HS-27A (cell line): ENCODE measurements around the gene PAPOLB.

Experiments
- DNase-seq: peaks from one replicate; pipeline ENCODE4 v3.0.0-alpha.2; 2012; ENCODE audit warnings: low read depth, missing footprints

The PAPOLB gene

DNA sequence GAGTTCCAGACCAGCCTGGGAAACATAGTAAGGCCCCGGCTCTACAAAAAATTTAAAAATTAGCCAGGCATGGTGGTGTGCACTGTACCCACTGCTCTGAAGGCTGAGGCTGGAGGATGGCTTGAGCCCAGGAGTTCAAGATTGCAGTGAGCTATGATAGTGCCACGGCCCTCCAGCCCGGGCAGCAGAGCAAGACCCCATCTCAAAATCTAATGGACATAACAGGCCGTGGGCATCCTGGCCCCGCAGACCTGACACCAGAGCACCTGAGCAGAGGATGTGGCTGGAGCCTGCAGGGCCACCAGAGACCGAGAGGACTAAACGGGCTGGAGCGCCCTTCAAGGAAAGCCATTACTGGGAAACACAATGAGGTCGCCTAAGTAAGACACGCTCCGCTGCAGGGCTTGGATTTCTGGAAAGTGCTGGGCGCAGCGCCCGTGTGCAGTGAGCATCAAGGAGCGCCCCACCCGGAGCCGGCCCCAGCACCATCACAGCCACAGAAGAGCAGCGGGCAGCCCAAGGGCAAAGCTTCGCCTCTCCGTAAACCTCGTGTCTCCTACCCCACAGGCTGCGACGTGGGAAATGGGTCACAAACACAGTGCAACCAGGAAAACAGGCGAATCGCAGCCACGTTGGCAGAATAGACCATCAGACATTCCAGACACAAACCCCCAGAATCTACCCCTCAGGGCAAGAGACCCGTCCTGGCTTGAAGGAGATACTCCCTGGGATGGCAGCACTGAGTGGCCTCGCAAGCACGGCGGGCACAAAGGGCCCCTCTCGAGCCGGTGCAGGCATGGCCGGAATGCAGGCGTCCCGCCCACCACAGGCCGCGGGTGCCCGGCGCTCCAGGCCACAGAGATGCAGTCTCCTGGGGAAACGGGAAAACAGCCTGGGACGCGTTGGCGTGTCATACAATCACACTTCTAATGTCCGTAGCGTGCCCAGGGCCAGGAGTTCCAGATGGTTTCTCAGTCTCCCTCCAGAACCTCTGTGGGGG is 16.8 kb upstream of the PAPOLB start:
- no peak for DNase-seq

DNA sequence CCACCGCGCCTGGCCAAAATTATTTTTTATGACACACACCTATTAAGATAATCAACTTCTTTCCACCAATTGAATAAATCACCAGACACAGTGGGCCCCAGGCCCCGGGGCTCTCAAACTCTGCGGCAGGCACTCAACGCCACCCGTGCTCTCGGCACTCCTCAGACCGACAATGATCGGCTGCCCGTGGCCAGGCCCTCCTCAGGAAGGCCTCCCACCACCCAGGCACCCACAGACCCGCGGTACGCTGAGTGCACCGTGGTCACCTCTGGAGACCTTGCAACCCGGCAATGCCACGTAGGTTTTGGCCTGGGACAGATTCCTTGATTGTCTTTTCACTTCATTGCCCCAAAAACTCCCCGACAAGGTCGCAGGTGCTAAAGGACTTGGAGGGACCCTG is 14.8 kb upstream of the PAPOLB start:
- DNase-seq = no peak

DNA sequence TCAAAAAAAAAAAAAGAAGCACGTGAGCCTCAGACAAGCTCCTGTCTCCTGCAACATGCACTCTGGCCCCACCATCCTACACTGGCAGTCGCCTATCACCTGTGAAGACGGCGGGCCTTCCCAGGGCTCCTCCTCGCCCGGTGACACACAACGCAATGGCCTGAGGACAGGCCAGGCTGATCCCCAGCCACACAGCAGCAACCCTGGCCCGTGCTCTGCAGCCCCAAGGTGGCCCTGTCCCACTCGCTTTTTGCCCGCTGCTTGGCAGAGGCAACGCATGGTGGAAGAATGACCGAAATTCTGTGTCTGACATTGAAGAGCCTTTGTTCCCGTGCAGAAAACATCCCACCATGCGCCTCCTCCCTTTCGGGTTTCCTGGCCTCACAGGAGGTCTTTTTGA is 13.6 kb upstream of the PAPOLB start:
- DNase-seq = no peak

DNA sequence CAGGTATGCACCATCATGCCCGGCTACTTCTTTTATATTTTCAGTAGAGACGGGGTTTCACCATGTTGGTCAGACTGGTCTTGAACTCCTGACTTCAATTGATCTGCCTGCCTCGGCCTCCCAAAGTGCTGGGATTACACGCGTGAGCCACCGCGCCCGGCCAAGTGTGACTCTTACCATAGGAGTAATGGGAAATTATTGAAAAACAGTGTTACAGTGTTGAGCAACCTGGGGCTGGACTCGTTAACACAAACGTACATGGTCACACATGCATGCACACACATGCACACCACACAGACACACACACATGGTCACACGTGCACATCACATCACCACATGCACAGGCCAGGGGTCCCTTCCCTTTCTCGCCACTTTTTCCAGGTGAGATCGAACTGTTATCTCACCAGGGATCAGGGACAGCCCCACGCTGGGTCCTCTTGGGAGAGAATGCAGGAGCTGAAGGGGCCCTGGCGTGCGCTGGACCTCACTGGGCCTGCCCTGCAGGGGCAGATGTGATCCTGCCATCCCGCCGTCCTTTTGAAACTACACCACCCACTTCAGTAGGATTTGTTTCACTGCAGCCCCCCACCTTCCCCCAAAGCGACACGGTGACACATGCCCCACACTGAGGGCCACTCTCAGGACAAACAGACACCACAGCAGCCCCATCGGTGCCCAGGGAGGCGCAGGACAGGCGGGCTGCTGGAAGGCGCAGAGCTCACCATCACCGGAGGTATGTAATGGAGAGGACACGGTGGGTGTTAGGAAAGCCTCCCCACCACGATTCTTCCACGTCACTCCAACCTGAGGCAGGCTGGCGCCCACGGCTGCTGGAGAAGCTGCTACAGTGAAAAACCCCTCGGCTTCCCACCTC is 11.5 kb upstream of the PAPOLB start:
- DNase-seq = no peak

DNA sequence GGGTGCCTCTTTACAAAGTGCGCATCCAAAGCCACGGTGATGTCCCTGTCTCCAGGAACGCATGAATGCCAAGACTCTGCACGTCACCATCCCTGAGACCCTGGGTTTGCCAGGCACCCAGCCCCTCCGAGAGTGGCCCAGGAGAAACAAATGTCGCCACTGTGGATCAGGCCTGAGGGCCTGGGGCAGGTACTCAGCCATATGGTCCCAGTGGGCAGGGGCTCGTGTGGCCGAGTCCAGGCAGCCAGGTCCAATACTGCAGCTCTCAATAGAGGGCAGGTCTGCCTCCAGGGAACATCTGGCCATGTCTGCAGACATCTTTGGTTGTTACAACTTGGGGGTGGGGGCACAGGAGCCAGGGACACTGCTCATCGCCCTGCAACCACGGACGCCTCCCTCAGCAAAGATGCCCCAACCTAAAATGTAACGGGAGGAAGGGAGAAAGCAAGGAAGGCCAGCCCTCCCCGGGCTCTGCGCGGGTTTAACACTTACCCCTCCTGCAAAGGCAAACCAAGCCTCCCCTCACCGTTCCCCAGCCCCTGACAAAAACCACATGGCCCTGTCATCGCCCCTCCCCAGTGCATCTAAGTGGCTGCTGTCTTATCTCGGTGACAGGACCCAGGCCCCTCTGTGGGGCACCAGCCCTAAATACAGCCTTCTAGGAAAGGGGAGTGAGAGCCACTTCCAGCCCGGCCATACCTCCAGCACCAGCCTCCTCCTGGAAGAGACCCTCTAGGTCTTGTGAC is 10.3 kb upstream of the PAPOLB start:
- DNase-seq = no peak

DNA sequence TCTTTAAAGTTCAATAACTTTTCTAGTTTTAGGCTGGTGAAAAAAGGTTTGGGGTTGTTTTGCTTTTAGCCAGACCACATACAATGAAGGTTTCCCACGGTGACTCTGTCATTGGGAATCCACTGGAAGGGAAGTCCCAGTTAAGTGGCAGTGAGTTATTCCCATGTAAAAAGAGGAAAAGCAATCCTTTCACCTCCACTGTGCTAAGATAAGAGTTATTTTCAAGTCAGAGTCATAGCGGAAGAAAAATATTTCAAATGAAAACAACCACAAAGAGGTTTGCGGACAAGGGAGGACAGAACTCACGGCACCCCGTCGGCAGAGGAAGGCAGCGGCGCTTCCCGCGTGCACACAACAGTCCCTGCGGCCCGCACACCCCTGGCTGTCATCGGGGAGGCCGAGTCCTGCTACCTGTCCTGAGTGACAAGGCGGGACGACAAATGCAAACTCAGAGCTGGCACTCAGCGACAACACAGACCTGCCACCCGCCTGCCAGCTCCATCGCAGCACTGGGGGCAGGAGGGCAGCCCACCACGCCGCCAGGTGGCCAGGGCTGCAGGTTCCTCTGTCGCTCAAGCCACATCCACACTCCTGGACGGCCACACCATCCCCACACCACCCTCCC is 9.3 kb upstream of the PAPOLB start:
- no peak for DNase-seq

DNA sequence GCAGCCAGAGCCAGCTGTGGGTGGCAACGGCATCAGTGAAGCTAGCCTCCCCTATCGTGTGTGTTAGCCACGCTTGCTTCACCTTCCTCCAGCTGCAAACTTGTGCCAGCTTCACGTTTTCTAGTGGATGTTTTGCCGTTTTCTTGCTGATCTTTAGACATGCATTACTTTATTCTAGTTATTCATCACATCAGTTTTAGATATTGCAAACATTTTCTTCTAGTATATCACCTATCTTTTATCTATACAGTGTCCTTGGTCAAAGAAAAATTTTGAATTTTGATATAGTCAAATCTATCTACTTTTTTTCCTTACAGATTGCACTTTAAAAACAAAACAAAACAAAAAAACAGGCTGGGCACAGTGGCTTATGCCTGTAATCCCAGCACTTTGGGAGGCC is 6.7 kb upstream of the PAPOLB start:
- no peak for DNase-seq

DNA sequence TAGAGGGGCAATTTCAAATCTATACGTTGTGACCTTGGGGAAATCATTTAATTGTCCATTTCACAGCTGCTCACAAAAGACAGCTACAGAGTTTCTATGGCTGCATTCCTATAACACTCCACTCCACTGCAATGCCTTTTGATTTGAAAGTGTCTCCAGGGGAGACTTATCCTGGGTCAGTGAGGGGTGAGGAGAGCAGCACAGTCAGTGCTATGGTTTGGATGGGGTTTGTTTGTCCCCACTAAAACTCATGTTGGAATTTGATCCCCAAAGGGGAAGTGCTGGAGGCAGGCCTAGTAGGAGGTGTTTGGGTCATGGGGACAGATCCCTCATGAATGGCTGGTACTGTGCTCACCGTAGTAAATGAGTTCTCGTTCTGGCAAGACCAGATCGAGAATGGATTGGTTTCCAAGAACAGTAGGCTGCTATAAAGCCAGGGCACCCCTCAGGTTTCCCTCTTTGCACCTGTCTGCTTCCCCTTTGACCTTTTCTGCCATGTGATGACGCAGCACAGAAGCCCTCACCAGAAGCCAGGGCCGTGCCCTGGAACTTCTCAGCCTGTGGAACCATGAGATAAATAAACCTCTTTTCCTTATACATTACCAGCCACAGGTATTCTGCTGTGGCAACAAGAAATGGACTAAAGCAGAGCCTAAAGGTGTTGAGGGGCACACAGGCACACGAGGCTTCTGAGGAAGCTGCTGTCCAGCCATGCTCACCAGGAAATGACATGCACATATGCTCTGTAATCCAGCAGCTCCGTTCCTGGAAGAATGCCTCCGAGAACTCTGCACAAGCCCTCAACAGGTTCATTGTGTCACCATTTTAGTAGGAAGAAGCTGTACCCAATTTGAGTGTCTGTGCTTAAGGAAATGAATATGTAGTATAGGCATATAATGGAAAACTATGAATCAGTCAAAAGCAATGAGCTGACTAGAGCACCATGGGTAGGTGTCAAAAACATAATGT is 5.0 kb upstream of the PAPOLB start:
- no peak for DNase-seq

DNA sequence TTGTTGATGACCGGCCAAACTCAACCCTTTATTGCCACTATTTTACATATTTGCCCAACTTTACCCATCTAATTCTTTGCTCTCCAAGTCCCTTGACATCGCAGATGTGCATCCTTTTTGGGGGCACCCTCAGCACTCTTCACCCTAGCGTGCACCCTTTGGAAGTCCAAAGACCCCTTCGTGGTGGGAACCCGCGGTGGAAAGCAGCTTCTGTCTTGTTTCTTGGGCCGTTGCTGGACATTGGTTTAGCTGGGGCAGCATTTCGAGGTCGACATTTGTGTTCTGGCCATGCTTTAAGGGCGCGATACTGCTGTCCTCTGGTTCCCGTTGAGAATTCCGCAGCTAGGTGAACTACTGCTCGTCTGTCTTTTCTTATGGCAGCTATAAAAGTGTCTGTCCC is 326 bp upstream of the PAPOLB start:
- DNase-seq = no peak

DNA sequence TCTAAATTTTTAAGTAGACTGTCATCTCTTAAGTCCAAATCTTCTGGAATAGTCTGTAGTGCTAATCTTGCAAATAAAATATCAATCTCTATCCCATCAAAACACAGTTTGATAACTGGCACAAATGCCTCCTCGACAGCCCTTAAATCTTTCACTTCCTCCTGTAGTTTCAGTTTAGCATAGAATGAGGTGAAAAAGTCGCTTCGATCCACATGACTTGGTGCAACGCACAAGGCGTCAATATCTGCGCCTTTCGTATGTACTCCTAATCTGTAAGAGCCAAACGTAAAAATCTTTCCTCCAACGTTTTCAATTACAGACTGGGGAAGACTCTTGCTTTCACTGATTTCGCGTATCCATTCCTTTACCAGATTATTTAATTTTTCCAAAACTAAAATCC is 603 bp downstream of the PAPOLB start:
- DNase-seq = no peak

DNA sequence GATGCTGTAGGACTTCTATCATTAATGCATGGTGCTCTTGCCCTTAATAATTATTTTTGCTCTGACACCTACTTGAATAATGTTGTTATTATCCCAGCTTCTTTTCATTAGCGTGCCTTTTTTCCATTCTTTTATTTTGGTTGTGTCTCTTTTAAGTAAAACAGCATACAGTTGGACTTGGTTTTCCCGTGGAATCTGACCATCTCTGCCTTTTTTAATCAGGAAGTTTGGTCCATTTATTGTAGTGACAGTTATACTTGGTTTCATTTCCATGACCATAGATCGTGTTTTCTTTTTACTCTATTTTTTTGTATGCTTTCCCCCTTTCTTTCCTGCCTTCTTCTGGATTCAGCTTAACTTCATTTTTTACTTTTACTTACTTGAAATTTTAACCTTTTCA is 4.6 kb downstream of the PAPOLB start:
- DNase-seq = no peak

DNA sequence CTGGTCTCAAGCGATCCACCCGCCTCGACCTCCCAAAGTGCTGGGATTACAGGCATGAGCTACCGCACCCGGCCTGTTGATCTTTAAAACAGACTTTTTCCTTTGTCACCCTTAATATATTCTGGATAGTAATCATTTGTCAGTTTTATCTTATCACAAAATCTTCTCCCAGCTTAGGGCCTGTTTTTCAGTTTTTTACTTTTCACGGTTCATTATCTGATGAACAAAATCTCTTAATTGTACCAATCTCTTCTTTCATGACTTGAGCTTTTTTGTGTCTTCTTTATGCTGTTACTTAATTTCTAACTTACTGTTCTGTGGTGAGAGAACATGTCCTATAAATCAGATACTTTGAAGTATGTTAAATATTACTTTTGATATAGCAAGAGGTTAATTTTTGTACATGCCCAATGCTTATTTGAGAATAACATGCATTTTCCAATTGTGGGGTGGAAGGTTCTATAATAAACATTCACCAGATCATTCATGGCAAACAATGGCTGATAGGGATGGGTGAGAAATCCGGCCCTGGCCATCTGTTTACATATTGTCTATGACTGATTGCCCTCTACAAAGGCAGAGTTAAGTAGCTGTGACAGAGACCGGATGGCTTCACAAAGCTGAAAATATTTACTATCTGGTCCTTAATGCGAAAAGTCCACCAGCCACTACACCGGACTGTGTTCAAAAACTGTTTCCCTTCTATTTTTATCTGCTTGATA is 5.3 kb downstream of the PAPOLB start:
- no peak for DNase-seq

DNA sequence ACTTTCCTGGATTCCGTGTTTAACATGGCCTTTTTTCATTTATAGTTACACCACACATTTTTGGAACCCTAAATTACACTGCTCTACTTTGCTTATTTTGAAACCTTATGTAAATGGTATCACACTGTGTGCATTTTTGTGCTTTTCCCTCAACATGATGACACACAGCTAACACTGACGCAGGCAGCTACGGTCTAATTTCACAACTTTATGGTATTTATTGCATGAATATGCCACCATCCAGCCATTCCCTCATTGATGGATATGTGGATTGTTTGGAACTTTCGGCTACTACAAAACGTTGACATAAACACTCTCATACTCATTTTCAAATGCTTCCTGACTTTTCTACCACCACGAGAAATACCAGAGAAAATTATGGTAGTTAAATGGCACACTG is 6.9 kb downstream of the PAPOLB start:
- DNase-seq = no peak

DNA sequence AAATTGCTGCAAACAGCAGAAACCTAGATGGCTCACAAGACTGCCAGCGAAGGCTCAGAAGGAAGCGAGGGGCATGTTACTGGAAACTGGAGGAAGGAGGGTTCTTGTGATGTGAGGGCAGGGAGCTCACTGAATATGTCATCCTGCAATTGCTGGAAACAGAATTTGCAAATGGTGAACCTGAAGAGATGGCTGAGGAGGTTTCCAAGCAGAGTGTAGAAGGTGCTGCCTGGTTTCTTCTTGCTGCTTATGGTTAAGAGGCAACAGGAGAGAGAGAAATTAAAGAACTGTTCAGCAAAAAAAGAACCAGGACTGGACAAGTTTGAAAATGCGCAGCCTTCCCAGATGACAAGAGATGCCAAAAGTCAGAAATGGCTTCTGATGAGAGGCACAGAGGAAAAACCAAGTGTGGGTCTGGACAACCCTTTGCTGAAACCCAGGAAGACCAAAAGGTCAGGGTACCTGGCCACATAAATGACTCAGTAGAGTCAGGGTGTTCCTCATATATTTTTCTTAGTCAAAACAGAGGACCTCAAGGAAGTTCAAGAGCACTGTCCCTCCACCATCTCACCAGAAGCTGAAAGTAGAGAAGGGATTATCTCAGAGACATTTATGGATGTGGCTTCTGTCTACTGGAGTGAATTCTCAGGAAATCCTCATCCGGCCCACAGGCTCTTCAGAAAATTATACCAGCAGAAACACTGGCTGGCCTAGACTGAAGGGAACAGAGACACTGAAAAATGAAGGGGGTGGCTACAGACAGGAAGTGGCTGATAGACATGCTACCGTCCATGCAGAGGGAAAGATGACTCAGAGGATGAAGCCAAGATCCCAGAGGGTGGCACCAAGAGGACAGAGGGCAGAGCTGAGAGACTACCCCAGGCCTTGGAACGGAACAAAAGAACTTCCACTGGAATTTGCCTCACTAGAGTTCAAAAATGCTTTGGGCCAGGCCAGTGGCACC is 10.1 kb downstream of the PAPOLB start:
- no peak for DNase-seq

DNA sequence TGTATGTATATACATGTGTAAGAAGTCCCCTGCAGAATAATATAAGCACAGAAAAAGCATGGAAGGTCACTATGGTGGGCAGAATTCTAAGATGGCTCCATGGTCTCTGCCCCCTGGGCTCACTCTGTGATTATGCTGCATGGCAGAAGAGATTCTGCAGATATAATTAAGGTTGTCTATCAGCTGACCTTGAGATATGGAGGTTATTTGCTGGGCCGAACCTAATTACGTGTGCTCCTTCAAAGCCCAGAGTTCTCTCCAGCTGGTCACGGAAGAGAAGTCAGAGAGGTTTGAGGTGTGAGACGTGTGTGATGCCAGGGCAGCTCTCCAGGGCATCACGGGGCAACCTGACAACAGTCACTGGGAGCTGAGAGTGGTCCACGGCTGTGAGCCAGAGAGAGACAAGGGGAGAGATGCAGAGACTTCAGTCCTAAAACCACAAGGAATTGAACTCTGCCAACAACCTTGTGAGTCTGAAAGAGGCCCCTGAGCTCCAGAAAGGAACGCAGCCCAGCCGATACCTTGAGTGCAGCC is 11.5 kb downstream of the PAPOLB start:
- DNase-seq = no peak

DNA sequence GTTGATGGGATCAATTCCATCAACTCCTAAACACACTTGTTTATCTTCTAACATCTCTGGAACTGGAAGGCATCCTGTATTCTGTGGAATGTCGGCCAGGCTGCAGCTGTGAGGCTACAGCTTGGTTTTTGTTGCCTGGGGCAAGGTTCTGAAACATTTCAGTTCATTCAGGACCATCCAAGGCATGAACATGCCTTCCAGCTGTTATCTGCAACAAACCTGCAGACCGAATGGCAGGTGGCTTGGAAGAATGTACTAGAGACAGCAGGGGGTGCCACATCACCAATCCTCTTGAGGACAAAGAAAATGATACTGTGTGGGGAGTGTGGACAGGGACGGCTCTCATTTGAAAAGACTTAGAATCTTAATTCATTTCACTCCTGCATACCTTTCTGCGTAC is 12.4 kb downstream of the PAPOLB start:
- DNase-seq = no peak

DNA sequence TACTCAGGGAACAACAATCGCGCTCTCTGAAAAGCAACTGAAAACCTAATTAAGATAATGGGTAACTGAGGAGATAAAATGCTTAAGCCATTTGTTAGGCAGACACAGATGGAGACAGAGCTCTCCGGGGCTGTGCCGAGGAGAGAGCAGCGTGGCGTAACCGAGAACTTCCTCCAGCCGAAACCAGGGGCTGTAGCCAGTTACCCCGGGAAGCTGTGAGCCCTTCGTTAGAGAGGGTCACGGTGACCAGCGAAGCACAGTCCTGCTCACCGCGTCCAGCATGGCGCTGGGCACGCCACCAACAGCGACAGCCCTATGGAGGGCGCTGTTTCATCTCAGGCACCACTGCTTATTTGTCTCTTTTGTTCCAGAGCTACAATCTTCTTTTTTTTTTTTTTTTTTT is 16.1 kb downstream of the PAPOLB start:
- no peak for DNase-seq

DNA sequence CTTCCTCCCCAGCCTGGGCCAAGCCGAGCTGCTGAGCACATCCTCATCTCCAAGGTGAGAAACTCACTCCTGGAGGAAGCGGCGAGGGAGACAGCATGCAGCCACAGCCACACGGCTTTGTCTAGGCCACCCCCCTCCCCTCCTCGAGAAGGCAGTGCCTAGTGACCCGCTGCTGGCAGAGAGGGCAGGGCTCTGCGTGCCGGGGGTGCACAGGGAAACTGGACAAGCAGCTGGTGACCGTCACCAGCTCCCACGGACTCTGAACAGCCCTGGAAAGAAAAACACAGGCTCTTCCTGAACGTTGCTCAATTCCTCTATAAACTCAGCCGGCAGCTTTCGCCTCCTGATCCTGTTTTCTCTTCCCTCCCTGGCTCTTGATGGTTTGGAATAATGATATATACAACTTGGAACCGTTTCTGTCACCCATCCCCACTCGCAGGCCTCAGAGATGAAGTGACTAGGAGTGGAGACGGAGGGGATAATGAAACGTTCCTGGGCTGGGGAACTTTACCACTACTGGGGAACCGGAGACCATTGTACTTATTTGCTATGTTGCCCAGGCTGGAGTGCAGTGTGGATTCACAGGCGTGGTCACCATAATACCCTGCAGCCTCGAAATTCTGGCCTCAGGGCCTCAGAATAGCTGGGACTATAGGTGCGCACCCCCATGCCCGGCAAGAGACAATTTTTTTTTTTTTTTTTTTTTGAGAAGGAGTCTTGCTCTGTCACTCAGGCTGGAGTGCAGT is 19.3 kb downstream of the PAPOLB start:
- DNase-seq = no peak
